Activated CD4-positive, alpha-beta T cell treated with anti-CD3 and anti-CD28 coated beads, Interleukin-2, amount 10 ng/mL, durations not matched to agents 24 days and 14 days (primary cell): ENCODE measurements around the gene ANAPC16. TPM values are rescaled to one million over a fixed set of nuclear protein-coding genes. Genes with fewer than 3 reads are reported as not detected.

Source experiments
- DNase-seq: peaks from one replicate; pipeline ENCODE4 v3.0.0; 2022
- H3K27ac Mint-ChIP-seq: one replicate; pipeline ENCODE4 v1.8.0; 2022; ENCODE audit warnings: mild to moderate bottlenecking, mixed read lengths
- H3K27me3 Mint-ChIP-seq: one replicate; pipeline ENCODE4 v1.8.0; 2022; ENCODE audit warnings: mixed read lengths
- H3K36me3 Mint-ChIP-seq: one replicate; pipeline ENCODE4 v1.8.0; 2022; ENCODE audit warnings: low read depth, mild to moderate bottlenecking, mixed read lengths
- H3K4me1 Mint-ChIP-seq: one replicate; pipeline ENCODE4 v1.8.0; 2021; ENCODE audit warnings: mixed read lengths
- H3K4me3 Mint-ChIP-seq: one replicate; pipeline ENCODE4 v1.8.0; 2022; ENCODE audit warnings: mild to moderate bottlenecking, moderate library complexity, mixed read lengths
- H3K9me3 Mint-ChIP-seq: one replicate; pipeline ENCODE4 v1.8.0; 2021; ENCODE audit warnings: mixed read lengths
- intact Hi-C: fragments of 100-400 bp; cut with micrococcal nuclease; formaldehyde crosslinking; loops from one replicate; pipeline ENCODE4 v1.15.1; 2023
- total RNA-seq: library from RNA; stranded (reverse); gene quantifications from 2 replicates; pipeline ENCODE4 v1.2.3, GENCODE V29; 2022

The ANAPC16 gene
- 73.2 and 74.3 TPM in 2 replicates for total RNA-seq

DNA sequence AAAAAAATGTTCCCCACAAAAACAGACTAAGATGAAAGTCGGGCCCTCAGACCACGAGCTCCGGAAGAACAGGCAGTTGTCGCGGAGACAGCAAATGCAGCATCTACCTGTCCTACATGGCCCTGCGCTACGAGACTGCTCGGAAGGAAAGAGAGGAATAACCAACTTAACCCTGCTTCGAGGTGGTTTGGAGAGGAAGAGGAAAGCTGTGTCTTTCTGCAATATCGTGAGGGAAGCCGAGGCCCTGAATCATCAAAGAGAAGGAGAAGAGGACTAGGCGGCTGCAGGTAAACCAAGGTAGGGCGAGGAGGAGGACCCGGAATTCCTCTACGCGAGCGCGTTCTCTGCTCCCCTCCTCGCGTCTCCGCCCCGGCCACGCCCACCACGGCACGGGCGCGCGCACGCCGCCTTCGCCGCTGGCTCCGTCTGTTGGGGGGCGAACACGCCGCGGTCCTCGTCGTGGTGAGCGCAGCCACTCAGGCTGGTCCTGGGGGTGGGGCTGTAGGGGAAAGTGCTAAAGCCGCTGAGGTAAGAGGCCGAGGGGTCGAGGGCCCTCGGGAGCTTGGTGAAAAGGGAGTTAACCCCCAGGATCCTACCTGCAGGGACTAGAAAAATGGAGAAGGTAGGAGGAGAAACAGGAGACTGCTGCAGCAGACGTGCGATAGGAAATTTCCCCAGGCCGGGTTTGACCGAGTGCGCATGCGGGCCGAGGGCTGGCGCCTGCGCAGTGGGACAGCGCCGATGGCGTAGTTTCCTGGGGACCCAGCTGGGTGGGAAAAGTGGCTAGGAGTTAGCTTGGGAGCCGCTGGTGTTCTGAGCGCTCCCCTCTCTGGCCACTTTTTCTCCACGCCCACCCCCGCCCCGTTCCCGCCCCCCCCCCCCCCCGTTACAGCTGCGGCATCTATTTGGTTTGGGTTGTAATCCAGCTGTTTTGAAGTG is at the start of gene ANAPC16, which contains the start of gene ASCC1:
Gene ANAPC16, plus strand, starts transcription at position 402 of the 939 bp plus-strand sequence. CDS start 7,903 bp downstream, outside the sequence.
Gene ASCC1, minus strand, starts transcription at position 666 of the 939 bp plus-strand sequence. CDS start 2,978 bp downstream, outside the sequence.
- Mint-ChIP-seq H3K9me3 (no peaks in the 10 kb centered on the region), H3K36me3 (peaks cover 20% of the 10 kb centered on the region)

GRCh38 chr10:72167118-72167517 is 48.7 kb upstream of the ANAPC16 start:
- Mint-ChIP-seq H3K27me3 (no peaks in the 10 kb centered on the region), H3K9me3 (no peaks in the 10 kb centered on the region), H3K27ac (no peak overlapping the region), H3K36me3 (peaks cover 23% of the 10 kb centered on the region), H3K4me1 (peaks cover 10% of the 10 kb centered on the region), H3K4me3 (no peak overlapping the region)
- intact Hi-C loops = no loop called here
- no peak for DNase-seq

More for the DNA sequence above, at the start of gene ANAPC16, which contains the start of gene ASCC1:
- intact Hi-C loops = loop anchor here (2.0 to 5.0 kb wide), 2 partner anchors 53 to 106 kb away; no protein-coding TSS in a partner anchor
- Mint-ChIP-seq H3K4me3 (peak within 1 kb of the TSS; percentile 96), H3K27ac (peak within 1 kb of the TSS; percentile 100), H3K27me3 (peaks cover 1% of the 10 kb centered on the region), H3K4me1 (peaks cover 30% of the 10 kb centered on the region)
- peak; percentile 99 for DNase-seq

- H3K4me3 Mint-ChIP-seq = no peak overlapping the region
- H3K27me3 Mint-ChIP-seq = no peaks in the 10 kb centered on the region
- intact Hi-C loops = no loop called here
- H3K9me3 Mint-ChIP-seq = no peaks in the 10 kb centered on the region
- H3K27ac Mint-ChIP-seq = no peak overlapping the region
- DNase-seq = no peak
- peaks cover 19% of the 10 kb centered on the region for H3K36me3 Mint-ChIP-seq
- peaks cover 13% of the 10 kb centered on the region for H3K4me1 Mint-ChIP-seq
These were observed 45.5 kb upstream of the ANAPC16 start for GRCh38 chr10:72170263-72170662.

DNA sequence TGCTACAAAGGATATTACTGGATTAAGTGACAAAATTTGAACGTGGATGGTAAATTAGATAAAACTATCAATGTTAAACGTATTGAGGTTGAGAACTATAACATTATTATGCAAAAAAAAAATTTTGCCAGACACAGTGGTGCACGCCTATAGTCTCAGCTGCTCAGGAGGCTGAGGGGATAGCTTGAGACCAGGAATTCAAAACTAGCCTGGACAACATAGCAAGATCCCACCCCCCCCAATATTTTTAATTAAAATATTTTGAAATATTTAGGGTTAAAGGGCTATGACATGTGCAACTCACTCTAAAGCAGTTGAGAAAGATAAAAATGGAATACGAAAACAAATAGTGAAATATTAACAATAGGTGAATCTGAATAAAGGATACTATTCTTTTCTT is 45.1 kb upstream of the ANAPC16 start:
- no peak for DNase-seq
- Mint-ChIP-seq H3K4me1 (peaks cover 13% of the 10 kb centered on the region), H3K9me3 (no peaks in the 10 kb centered on the region), H3K27me3 (no peaks in the 10 kb centered on the region), H3K4me3 (no peak overlapping the region), H3K36me3 (peaks cover 16% of the 10 kb centered on the region), H3K27ac (no peak overlapping the region)
- intact Hi-C loops = no loop called here

GRCh38 chr10:72171175-72171630 is 44.6 kb upstream of the ANAPC16 start:
- Mint-ChIP-seq H3K4me3 (no peak overlapping the region), H3K4me1 (peaks cover 13% of the 10 kb centered on the region), H3K27ac (no peak overlapping the region), H3K9me3 (no peaks in the 10 kb centered on the region), H3K27me3 (no peaks in the 10 kb centered on the region), H3K36me3 (peaks cover 16% of the 10 kb centered on the region)
- peak; percentile 49 for DNase-seq
- intact Hi-C loops = no loop called here

- Mint-ChIP-seq H3K4me3 (no peak overlapping the region), H3K4me1 (peaks cover 13% of the 10 kb centered on the region), H3K36me3 (peaks cover 17% of the 10 kb centered on the region), H3K9me3 (no peaks in the 10 kb centered on the region), H3K27ac (no peak overlapping the region), H3K27me3 (no peaks in the 10 kb centered on the region)
- DNase-seq = no peak
- intact Hi-C loops = no loop called here
These were observed 42.6 kb upstream of the ANAPC16 start for GRCh38 chr10:72173262-72173618.

- H3K27ac Mint-ChIP-seq = peak overlapping the region; percentile 25
- no peak for DNase-seq
- peaks cover 19% of the 10 kb centered on the region for H3K36me3 Mint-ChIP-seq
- peaks cover 13% of the 10 kb centered on the region for H3K4me1 Mint-ChIP-seq
- no peak overlapping the region for H3K4me3 Mint-ChIP-seq
- no peaks in the 10 kb centered on the region for H3K9me3 Mint-ChIP-seq
- no peaks in the 10 kb centered on the region for H3K27me3 Mint-ChIP-seq
- intact Hi-C loops = no loop called here
These were observed 42.1 kb upstream of the ANAPC16 start for GRCh38 chr10:72173619-72174296.

- no peaks in the 10 kb centered on the region for H3K27me3 Mint-ChIP-seq
- intact Hi-C loops = no loop called here
- peak overlapping the region; percentile 25 for H3K27ac Mint-ChIP-seq
These were observed 41.5 kb upstream of the ANAPC16 start for GRCh38 chr10:72174297-72174662.

DNA sequence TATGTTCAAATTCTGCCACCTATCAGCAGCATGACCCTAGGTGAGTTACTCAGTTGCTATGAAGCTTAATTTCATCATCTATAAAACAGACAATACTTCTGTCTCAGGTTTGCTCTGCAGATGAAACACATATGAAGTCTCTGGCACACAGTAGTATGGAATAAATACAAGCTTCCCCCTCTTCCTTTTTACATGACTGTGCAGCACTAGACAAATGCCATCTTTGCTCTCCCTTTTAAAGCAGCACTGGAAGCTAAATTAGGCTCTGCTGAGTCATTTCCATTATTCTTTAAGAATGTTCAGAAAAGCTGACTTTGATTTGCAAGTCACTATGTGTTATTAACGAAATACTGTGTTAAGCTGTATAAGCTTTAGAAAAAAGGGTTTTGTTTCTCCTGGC is 40.7 kb upstream of the ANAPC16 start:
- no peaks in the 10 kb centered on the region for H3K27me3 Mint-ChIP-seq
- no peak overlapping the region for H3K4me3 Mint-ChIP-seq
- H3K9me3 Mint-ChIP-seq = no peaks in the 10 kb centered on the region
- no peak for DNase-seq
- H3K4me1 Mint-ChIP-seq = peaks cover 13% of the 10 kb centered on the region
- intact Hi-C loops = no loop called here
- H3K27ac Mint-ChIP-seq = no peak overlapping the region
- H3K36me3 Mint-ChIP-seq = peaks cover 20% of the 10 kb centered on the region

More at GRCh38 chr10:72174297-72174662, 41.5 kb upstream of the ANAPC16 start:
- no peak overlapping the region for H3K4me3 Mint-ChIP-seq
- no peaks in the 10 kb centered on the region for H3K9me3 Mint-ChIP-seq
- H3K36me3 Mint-ChIP-seq = peaks cover 18% of the 10 kb centered on the region
- H3K4me1 Mint-ChIP-seq = peaks cover 13% of the 10 kb centered on the region
- no peak for DNase-seq

GRCh38 chr10:72176701-72177100 is 39.1 kb upstream of the ANAPC16 start:
- Mint-ChIP-seq H3K27me3 (no peaks in the 10 kb centered on the region), H3K9me3 (no peaks in the 10 kb centered on the region), H3K4me3 (no peak overlapping the region), H3K36me3 (peaks cover 24% of the 10 kb centered on the region), H3K27ac (no peak overlapping the region), H3K4me1 (peaks cover 12% of the 10 kb centered on the region)
- DNase-seq = no peak
- intact Hi-C loops = no loop called here

- no peak for DNase-seq
- Mint-ChIP-seq H3K9me3 (no peaks in the 10 kb centered on the region), H3K27me3 (no peaks in the 10 kb centered on the region), H3K4me1 (peaks cover 11% of the 10 kb centered on the region), H3K36me3 (peaks cover 31% of the 10 kb centered on the region), H3K4me3 (no peak overlapping the region), H3K27ac (no peak overlapping the region)
- intact Hi-C loops = no loop called here
These were observed 38.4 kb upstream of the ANAPC16 start for GRCh38 chr10:72177454-72177853.

- intact Hi-C loops = no loop called here
- Mint-ChIP-seq H3K36me3 (peaks cover 38% of the 10 kb centered on the region), H3K4me1 (peaks cover 5% of the 10 kb centered on the region), H3K27me3 (no peaks in the 10 kb centered on the region), H3K27ac (no peak overlapping the region), H3K4me3 (no peak overlapping the region), H3K9me3 (peaks cover 11% of the 10 kb centered on the region)
- DNase-seq = no peak
These were observed 31.7 kb upstream of the ANAPC16 start for GRCh38 chr10:72184156-72184555.

DNA sequence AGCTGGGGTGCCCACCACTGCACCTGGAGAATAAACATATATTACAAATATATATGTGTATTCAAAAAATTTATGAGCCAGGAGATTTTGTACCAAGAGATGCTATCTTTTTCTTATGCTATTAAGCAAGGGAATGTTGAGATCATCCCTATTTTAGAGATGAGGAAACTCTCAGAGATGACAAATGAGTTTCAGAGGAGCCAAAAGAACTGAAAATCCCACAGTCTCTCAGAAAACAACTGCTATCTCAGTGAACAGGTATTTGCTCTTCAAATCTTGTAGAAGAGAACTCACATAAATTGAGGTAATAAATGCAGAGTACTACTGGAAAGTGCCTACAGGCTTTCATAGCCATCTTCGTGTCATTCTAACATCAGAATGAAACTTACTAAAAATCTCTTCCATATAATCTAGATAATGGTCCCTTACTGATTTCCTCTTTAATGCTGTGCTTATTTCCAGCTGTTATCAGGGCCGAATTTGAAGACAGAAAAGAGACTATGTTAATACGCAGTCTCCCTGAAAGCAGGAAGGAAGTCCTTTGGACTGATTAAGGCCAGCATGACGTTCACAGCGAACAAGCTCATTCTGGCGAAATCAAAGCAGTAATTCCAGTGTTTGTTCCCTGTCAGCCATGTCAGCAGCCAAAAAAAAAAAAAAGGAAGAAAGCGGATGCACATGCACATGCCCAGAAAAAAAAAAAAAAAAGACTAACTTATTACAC is 29.4 kb upstream of the ANAPC16 start:
- no peaks in the 10 kb centered on the region for H3K27me3 Mint-ChIP-seq
- H3K9me3 Mint-ChIP-seq = peaks cover 11% of the 10 kb centered on the region
- peaks cover 38% of the 10 kb centered on the region for H3K36me3 Mint-ChIP-seq
- DNase-seq = no peak
- peaks cover 5% of the 10 kb centered on the region for H3K4me1 Mint-ChIP-seq
- intact Hi-C loops = no loop called here
- H3K27ac Mint-ChIP-seq = no peak overlapping the region
- H3K4me3 Mint-ChIP-seq = no peak overlapping the region
